Vagina (tissue), 2 donors: ENCODE data around the gene INTS1. TPM values are rescaled to one million over a fixed set of nuclear protein-coding genes. Genes with fewer than 3 reads are reported as not detected.

ENCODE experiments used
- DNase-seq, 2 donors: peaks; one replicate each; pipeline ENCODE4 v3.0.0-alpha.2; 2017; ENCODE audit errors: extremely low spot score in 2 of 2
- H3K27ac ChIP-seq: fragments of 200-600 bp; sonication (generic); one replicate; pipeline ENCODE4 v1.5.1; 2019
- H3K27me3 ChIP-seq: fragments of 200-600 bp; sonication (generic); one replicate; pipeline ENCODE4 v1.5.1; 2019
- H3K36me3 ChIP-seq, 2 donors: fragments of 200-600 bp; sonication (generic); one replicate each; pipeline ENCODE4 v1.5.1; 2017 to 2019
- H3K4me1 ChIP-seq: fragments of 200-600 bp; sonication (generic); one replicate; pipeline ENCODE4 v1.5.1; 2019
- H3K4me3 ChIP-seq, 2 donors: fragments of 200-600 bp; sonication (generic); 1 replicate in 1 of 2; 2 replicates in 1 of 2; pipeline ENCODE4 v1.5.1; 2016 to 2019
- H3K9me3 ChIP-seq: fragments of 200-600 bp; sonication (generic); one replicate; pipeline ENCODE4 v1.5.1; 2019
- POLR2A ChIP-seq, 2 donors: fragments of 450-650 bp; IDR thresholded peaks; one replicate each; pipeline ENCODE4 v1.6.1; 2017; ENCODE audit warnings: antibody characterized with exemption in 2 of 2, mild to moderate bottlenecking in 2 of 2, moderate library complexity in 2 of 2
- POLR2AphosphoS5 ChIP-seq, 2 donors: sonication (generic); formaldehyde crosslinking; IDR thresholded peaks; one replicate each; pipeline ENCODE4 v1.9.0; 2017; ENCODE audit warnings: antibody characterized with exemption in 2 of 2, mild to moderate bottlenecking in 2 of 2, low read depth in 1 of 2; ENCODE audit not compliant: insufficient read depth in 1 of 2
- intact Hi-C: fragments of 100-400 bp; cut with DNase I; formaldehyde crosslinking; loops from one replicate; pipeline ENCODE4 v1.15.1; 2023
- total RNA-seq: library from RNA; depleted of rRNA; stranded (reverse); fragments of >200 nt; gene quantifications from one replicate; pipeline ENCODE4 v1.2.3, GENCODE V29; 2016
- TF ChIP-seq, protein P1 (sequence below), 3 experiments: fragments of 450-650 bp in 2 of 3; fragments of 200-600 bp in 1 of 3; sonication (generic) in 1 of 3; IDR thresholded peaks; one replicate each; pipeline ENCODE4 v1.5.1; 2017 to 2019; ENCODE audit warnings: antibody characterized with exemption in 3 of 3, mild to moderate bottlenecking in 2 of 3, moderate library complexity in 2 of 3

The INTS1 gene
- total RNA-seq, 1 donor from 2014 or later = 67.3 TPM

DNA sequence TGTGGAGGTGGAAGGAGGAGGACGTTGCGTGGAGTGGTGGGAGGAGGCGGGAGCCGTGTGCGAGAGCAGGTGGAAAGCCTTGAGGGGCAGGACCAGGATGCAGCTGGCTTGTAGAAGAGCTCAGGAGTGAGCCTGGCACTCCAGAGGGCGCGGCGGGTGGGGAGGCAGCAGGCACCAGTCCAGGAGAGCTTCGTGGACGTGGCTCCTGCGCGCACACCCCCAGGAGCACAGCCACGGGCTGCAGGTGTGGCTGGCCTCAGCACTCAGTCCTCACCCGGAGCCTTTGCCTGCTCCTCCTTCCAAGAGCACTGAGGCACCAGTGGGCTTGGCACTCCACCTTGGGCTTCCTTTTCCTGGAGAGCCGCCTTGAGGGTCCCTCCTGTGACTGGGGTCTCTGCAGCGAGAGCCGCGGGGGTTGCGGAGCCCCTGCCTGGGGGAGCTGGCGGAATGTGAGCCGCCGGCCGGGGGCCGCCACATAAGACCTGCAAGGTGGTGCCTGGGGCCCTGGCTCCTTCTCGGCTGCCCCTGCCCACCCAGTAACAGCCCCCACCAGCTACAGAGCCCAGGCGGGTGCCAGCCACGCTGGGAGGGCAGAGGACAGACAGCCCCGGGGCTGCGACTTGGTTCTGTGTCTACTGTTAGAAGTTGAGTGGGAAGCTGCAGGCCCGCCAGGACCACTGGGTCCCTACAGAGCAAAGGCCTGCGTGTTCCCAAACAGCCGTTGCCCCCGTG, 37.4 kb upstream of the INTS1 start:
- Histone ChIP-seq H3K4me1 (peaks cover 20% of the 10 kb centered on the region), H3K4me3 (no peak overlapping the region), H3K27me3 (no peaks in the 10 kb centered on the region), H3K36me3 (peaks cover 0 to 23% of the 10 kb centered on the region in 2 donors), H3K27ac (no peak overlapping the region), H3K9me3 (no peaks in the 10 kb centered on the region)
- TF ChIP-seq, protein P1, sequence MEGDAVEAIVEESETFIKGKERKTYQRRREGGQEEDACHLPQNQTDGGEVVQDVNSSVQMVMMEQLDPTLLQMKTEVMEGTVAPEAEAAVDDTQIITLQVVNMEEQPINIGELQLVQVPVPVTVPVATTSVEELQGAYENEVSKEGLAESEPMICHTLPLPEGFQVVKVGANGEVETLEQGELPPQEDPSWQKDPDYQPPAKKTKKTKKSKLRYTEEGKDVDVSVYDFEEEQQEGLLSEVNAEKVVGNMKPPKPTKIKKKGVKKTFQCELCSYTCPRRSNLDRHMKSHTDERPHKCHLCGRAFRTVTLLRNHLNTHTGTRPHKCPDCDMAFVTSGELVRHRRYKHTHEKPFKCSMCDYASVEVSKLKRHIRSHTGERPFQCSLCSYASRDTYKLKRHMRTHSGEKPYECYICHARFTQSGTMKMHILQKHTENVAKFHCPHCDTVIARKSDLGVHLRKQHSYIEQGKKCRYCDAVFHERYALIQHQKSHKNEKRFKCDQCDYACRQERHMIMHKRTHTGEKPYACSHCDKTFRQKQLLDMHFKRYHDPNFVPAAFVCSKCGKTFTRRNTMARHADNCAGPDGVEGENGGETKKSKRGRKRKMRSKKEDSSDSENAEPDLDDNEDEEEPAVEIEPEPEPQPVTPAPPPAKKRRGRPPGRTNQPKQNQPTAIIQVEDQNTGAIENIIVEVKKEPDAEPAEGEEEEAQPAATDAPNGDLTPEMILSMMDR (IDR thresholded peaks at IDR 0.05) = no peak
- TF ChIP-seq POLR2A (IDR thresholded peaks at IDR 0.05) (no peak), POLR2AphosphoS5 (IDR thresholded peaks at IDR 0.05; ENCODE audit: insufficient read depth in 1 of 2, low read depth in 1 of 2) (no peak)
- intact Hi-C loops = no loop called here
- DNase-seq = no peak

DNA sequence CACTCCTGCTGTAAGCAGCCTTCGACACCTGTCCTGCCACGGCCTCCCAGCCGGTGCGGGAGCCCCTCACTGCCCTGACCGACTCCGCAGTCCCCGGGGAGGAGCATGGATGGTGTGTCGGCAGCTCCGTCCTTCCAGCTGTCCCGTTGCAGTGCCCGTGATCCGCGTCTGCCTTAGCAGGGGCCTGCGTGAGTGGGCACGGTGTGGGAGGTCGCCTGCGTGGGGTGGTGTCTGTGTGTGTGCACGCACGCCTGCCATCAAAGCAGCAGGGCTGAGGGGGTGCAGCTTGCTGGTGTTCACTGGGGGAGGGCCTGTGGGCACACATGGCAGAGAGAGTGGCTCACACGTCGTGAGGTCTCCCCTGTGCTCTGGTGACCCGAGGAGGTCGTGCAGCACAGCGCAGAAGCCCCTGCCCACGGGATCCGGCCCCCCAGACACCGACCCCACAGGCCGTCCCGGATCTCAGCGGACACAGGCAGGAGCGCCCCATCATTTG, 36.6 kb upstream of the INTS1 start:
- no peak overlapping the region for H3K27ac ChIP-seq
- intact Hi-C loops = no loop called here
- H3K4me3 ChIP-seq = no peak overlapping the region
- no peaks in the 10 kb centered on the region for H3K27me3 ChIP-seq
- no peaks in the 10 kb centered on the region for H3K9me3 ChIP-seq
- DNase-seq = no peak
- peaks cover 28% of the 10 kb centered on the region for H3K4me1 ChIP-seq
- H3K36me3 ChIP-seq = peaks cover 0 to 23% of the 10 kb centered on the region in 2 donors
- no peak for TF ChIP-seq POLR2AphosphoS5 (IDR thresholded peaks at IDR 0.05; ENCODE audit: insufficient read depth in 1 of 2, low read depth in 1 of 2)
- TF ChIP-seq, protein P1 (IDR thresholded peaks at IDR 0.05) = no peak
- TF ChIP-seq POLR2A (IDR thresholded peaks at IDR 0.05) = no peak

DNA sequence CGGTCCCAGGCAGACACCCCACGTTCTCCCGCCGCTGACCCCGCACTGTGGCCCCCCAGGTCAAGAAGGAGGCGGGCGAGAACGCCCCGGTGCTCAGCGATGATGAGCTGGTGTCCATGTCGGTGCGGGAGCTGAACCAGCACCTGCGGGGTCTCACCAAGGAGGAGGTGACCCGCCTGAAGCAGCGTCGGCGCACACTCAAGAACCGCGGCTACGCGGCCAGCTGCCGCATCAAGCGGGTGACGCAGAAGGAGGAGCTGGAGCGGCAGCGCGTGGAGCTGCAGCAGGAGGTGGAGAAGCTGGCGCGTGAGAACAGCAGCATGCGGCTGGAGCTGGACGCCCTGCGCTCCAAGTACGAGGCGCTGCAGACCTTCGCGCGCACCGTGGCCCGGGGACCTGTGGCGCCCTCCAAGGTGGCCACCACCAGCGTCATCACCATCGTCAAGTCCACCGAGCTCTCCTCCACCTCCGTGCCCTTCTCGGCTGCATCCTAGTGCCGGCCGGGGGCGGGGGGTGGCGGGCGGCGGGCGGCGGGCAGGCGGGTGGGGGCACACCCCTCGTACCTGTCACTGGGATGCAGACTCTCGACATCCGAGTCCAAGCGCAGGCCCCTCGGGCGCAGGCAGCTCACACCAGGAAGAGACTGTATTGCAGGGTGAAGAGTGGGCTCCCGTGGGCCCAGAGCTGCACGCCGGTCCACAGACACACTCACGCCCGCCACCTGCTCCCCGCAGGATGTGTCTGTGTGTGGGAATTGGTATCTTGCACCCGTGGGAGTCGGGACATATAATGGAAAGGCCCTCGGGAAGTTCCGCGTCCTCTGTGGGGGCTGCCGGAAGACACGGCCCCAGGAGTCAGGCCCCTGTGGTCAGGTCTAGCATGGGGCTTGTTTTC, 35.9 kb upstream of the INTS1 start:
- Histone ChIP-seq H3K4me1 (peaks cover 35% of the 10 kb centered on the region), H3K4me3 (no peak overlapping the region), H3K27ac (no peak overlapping the region), H3K27me3 (no peaks in the 10 kb centered on the region), H3K36me3 (peaks cover 0 to 23% of the 10 kb centered on the region in 2 donors), H3K9me3 (no peaks in the 10 kb centered on the region)
- DNase-seq = no peak
- TF ChIP-seq POLR2A (IDR thresholded peaks at IDR 0.05) (no peak), POLR2AphosphoS5 (IDR thresholded peaks at IDR 0.05; ENCODE audit: insufficient read depth in 1 of 2, low read depth in 1 of 2) (peak in 1 of 2 donors; percentile 13)
- TF ChIP-seq, protein P1 (IDR thresholded peaks at IDR 0.05) = no peak
- intact Hi-C loops = no loop called here

DNA sequence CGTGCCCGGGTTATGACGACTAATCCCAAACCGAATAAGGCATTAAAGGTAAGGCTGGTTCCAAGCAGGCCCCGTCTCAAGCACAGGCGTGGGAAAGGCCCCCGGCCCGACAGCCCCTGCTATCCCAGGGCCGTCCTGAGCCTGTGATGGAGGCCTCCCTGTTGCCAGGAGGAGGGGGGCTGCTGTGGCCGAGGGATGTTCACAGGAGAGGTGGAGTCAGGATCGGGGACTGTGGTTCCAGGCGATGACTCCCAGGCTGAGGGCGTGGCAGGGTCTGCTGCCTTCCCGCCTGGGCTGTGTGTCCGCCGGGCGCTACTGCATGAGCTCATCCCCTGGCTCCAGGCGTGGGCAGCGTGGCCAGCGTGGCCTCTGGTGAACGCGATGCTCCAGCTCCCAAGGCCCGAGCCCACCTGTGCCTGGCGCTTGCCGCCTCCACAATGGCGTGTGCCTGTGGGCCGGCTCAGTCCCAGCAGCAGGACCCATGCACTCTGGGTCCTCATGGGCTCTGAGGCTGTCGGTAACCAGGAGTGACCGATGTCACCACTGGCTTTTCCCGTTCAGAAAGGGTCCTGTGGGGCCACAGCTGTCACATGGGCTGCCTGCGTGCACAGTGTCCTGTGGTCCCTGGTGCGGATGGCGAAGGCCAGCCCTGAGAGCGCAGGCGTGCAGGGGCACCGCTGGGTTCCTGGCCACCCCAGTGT, 35.1 kb upstream of the INTS1 start:
- peaks cover 43% of the 10 kb centered on the region for H3K4me1 ChIP-seq
- no peak for DNase-seq
- intact Hi-C loops = no loop called here

More for the DNA sequence above, 35.1 kb upstream of the INTS1 start:
- no peaks in the 10 kb centered on the region for H3K27me3 ChIP-seq
- peaks cover 0 to 23% of the 10 kb centered on the region in 2 donors for H3K36me3 ChIP-seq
- no peak overlapping the region for H3K4me3 ChIP-seq
- no peak for TF ChIP-seq POLR2A (IDR thresholded peaks at IDR 0.05)
- TF ChIP-seq, protein P1 (IDR thresholded peaks at IDR 0.05) = no peak
- TF ChIP-seq POLR2AphosphoS5 (IDR thresholded peaks at IDR 0.05; ENCODE audit: insufficient read depth in 1 of 2, low read depth in 1 of 2) = no peak
- H3K9me3 ChIP-seq = no peaks in the 10 kb centered on the region
- peak overlapping the region; percentile 99 for H3K27ac ChIP-seq
